Epithelial cell of proximal tubule (primary cell): ENCODE measurements around the gene AGL. TPM values are rescaled to one million over a fixed set of nuclear protein-coding genes. Genes with fewer than 3 reads are reported as not detected.
"Not testable (repeated sequence)": the region's sequence is repeated elsewhere in the genome, so short reads cannot be mapped to it uniquely, and the experiment has no call there.

Experiments used
- DNase-seq: peaks from one replicate; pipeline ENCODE4 v3.0.0-alpha.2; 2011; ENCODE audit warnings: low read depth
- H3K4me3 ChIP-seq: 2 replicates; pipeline ENCODE4 v1.5.1; 2011; ENCODE audit warnings: low read depth, mild to moderate bottlenecking, low read length
- CTCF ChIP-seq: conservative IDR thresholded peaks from 2 replicates; pipeline ENCODE4 v1.5.1; 2012; ENCODE audit warnings: low read depth, mild to moderate bottlenecking, low read length
- total RNA-seq: library from RNA; depleted of rRNA; stranded (reverse); fragments of >200 nt; gene quantifications from 2 replicates; pipeline ENCODE4 v1.2.3, GENCODE V29; 2015

The AGL gene
- total RNA-seq, 1 donor from 2014 or later, result 9.1 TPM

- no peak for DNase-seq
- no peak overlapping the region for H3K4me3 ChIP-seq
- no peak for TF ChIP-seq CTCF
These were observed 20.9 kb upstream of the AGL start for GRCh38 chr1:99829269-99829668.

- not testable (repeated sequence) for DNase-seq, H3K4me3 ChIP-seq
These were observed 16.2 kb upstream of the AGL start for GRCh38 chr1:99833911-99834310.

GRCh38 chr1:99836171-99837103 is 13.7 kb upstream of the AGL start:
- DNase-seq, H3K4me3 ChIP-seq: not testable (repeated sequence)

- not testable (repeated sequence) for DNase-seq, H3K4me3 ChIP-seq
These were observed 9.8 kb upstream of the AGL start for GRCh38 chr1:99840353-99840752.

GRCh38 chr1:99843760-99844159 is 6.4 kb upstream of the AGL start:
- no peak for TF ChIP-seq CTCF
- no peak for DNase-seq
- no peak overlapping the region for H3K4me3 ChIP-seq

- DNase-seq, H3K4me3 ChIP-seq: not testable (repeated sequence)
These were observed 5.0 kb upstream of the AGL start for GRCh38 chr1:99845201-99845600.

GRCh38 chr1:99849413-99849743 is 783 bp upstream of the AGL start:
- TF ChIP-seq CTCF, result no peak
- no peak for DNase-seq
- H3K4me3 ChIP-seq, result peak overlapping the region; percentile 73

GRCh38 chr1:99850459-99851291 is 514 bp downstream of the AGL start:
- TF ChIP-seq CTCF, result no peak
- peak; percentile 13 for DNase-seq
- peak overlapping the region; percentile 73 for H3K4me3 ChIP-seq

GRCh38 chr1:99851850-99852454 is 1.8 kb downstream of the AGL start:
- no peak overlapping the region for H3K4me3 ChIP-seq
- no peak for TF ChIP-seq CTCF
- DNase-seq, result no peak
